LNCAP (cell line): ENCODE results near the gene CLEC5A.

Source experiments
- TF ChIP-seq, protein P1 (sequence below): fragments of 450-650 bp; IDR thresholded peaks from 2 replicates; pipeline ENCODE4 v1.5.1; 2017; ENCODE audit warnings: mild to moderate bottlenecking

Gene CLEC5A

GRCh38 chr7:141943846-141944245, 2.9 kb downstream of the CLEC5A start:
- TF ChIP-seq, protein P1, sequence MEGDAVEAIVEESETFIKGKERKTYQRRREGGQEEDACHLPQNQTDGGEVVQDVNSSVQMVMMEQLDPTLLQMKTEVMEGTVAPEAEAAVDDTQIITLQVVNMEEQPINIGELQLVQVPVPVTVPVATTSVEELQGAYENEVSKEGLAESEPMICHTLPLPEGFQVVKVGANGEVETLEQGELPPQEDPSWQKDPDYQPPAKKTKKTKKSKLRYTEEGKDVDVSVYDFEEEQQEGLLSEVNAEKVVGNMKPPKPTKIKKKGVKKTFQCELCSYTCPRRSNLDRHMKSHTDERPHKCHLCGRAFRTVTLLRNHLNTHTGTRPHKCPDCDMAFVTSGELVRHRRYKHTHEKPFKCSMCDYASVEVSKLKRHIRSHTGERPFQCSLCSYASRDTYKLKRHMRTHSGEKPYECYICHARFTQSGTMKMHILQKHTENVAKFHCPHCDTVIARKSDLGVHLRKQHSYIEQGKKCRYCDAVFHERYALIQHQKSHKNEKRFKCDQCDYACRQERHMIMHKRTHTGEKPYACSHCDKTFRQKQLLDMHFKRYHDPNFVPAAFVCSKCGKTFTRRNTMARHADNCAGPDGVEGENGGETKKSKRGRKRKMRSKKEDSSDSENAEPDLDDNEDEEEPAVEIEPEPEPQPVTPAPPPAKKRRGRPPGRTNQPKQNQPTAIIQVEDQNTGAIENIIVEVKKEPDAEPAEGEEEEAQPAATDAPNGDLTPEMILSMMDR = no peak

- TF ChIP-seq, protein P1 = no peak
Measured at GRCh38 chr7:141941075-141941474, 5.7 kb downstream of the CLEC5A start.

- TF ChIP-seq, protein P1 = no peak
Measured at GRCh38 chr7:141930211-141930610, 16.6 kb downstream of the CLEC5A start.

GRCh38 chr7:141928845-141929195, 18.0 kb downstream of the CLEC5A start:
- TF ChIP-seq, protein P1 = no peak

DNA sequence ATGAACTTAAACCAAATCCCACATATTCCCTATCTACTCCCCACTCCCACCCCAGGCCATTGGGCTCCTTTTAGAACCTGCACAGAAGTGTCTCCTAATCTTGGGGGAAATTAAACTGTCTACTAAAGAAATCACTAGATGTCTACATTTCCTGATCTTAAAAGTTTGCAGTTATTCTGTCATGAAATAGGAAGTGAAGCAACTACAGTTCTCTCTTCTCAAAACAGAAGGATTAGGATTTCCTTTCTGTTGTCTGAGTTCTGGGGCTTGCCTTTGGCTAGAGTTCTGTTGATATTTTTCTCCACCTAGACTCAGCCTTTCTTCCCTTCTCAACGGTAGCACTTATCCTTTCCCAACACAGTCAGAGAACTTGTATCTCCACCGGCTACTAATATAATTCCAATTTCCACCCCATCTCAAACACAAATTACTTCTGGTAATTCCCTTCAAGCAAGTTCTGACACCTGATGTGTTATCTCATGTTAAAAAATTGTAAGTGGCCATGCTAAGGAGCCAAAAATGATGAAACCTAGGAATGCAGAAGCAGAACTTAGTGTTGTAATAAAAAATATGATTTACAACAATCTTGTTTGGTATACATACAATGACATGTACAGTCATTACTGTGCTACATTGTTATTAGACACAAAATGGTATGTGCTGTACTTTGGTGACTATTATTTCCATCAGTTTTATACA, 18.5 kb downstream of the CLEC5A start:
- TF ChIP-seq, protein P1 = no peak

DNA sequence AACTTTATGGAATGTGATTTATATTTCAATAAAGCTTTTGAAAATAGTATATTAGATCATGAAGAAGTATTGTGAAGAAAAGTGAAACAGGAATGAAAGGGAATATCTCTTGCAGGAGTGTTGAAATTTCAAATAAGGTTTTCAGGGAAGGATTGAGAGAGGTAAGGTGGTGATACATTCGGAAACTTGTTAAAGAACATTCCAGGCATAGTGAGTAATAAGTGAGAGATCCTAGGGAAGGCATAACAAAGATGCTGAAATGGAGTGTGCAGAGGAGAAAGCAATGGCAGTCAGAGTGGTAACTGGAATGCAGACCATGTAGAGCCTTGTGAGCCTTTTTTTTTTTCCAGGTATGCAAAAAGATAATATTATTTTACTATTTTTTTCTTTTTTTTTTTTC, 26.5 kb downstream of the CLEC5A start:
- TF ChIP-seq, protein P1 = no peak

DNA sequence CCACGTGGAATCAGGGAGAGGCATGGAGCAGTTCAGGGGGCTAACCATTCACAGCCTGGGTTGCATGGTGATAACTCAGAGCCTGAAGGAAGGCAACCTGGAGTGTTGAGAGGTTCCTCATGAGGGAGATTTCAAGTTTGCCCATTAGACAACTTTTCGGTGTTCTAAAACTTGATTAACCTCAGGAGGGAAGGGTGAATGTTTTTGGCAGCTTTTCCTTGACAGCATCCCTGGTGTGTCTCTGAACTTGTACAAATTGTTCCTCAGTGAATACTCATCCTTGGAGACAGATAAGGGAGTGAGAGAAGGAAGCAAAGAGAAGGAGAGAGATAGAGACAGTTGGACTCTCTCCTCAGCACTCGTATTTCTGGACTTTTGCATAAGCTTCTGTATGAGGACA, 30.7 kb downstream of the CLEC5A start, which contains the start of gene OR9A4:
TSS of gene OR9A4 (plus strand) at position 301 of the 400 bp plus-strand sequence. CDS start 2,477 bp downstream, outside the sequence.
- TF ChIP-seq, protein P1 = no peak

GRCh38 chr7:141915565-141915964, 31.2 kb downstream of the CLEC5A start:
- TF ChIP-seq, protein P1 = no peak
